Erythroblast (primary cell): Measurements from ENCODE around the gene PDCD10.

Experiments used
- DNase-seq, 2 experiments: peaks; one replicate each; lab custom pipeline; 2025; lab: John Stamatoyannopoulos, UW
- GATA1 ChIP-seq: IDR thresholded peaks from 2 replicates; pipeline ENCODE4 v1.6.1; 2011; ENCODE audit warnings: low read depth, mild to moderate bottlenecking, control low read depth, low read length, moderate library complexity
- POLR2A ChIP-seq: IDR thresholded peaks from 2 replicates; pipeline ENCODE4 v1.6.1; 2011; ENCODE audit warnings: mild to moderate bottlenecking, low read length

PDCD10 gene

GRCh38 chr3:167734498-167735232, at the start of gene PDCD10:
PDCD10 (minus strand) TSS chr3:167734892; CDS start chr3:167720157, 14,735 bp downstream.
- peak; percentile 82 for TF ChIP-seq POLR2A
- no peak for TF ChIP-seq GATA1
- DNase-seq: peak; percentile 98

GRCh38 chr3:167783781-167784180, 49.1 kb upstream of the PDCD10 start:
- no peak for TF ChIP-seq GATA1
- no peak for TF ChIP-seq POLR2A
- no peak for DNase-seq

DNA sequence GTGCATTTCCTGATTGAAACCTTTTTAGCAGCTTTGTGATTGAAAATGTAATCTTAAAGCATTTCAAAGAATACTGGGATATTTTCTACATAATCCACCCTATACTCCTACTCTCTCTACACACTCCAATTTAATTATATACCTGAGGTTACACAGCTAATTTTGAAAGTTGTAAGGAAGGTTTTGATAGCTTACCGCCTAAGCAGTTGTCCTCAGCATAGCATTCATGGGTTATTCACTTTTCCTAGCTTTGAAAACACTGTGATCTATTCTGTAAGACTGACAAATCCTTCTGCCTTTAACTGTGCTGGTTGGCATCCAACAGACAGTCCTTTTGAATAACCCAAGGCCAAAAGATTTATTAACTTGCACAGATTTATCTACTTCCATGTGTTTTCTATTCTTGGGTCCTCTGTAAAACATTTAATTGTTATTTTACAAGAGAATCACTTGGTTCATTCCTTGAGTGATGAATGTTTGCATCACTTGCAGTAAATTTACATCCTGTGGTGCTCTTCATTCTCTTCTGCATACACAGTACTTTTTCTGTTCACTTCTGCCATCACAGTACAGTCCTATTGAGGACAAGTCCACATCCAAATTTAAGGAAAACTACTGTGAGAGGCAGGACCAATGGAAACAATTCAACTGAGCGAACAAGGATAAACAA, 45.7 kb upstream of the PDCD10 start:
- DNase-seq: no peak
- TF ChIP-seq GATA1 (no peak), POLR2A (no peak)

DNA sequence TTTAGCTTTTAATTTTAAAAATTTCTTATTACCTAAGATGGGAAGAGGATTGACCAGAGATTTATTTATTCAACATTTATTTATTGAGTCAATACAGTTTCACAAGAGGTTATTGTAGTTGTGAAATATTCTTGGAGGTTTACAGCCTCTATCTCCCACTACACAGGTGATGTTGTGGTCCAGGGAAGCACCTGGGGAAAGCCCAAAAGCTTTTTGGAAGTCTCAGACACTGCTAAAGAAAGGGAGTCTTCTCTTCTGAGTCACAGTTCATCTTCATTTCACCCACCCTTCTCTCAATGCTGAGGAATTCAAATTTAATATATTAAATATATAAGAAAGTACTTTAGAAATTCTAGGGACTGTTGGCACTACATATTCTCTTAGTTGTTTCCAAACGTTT, 42.7 kb upstream of the PDCD10 start:
- TF ChIP-seq GATA1 (no peak), POLR2A (no peak)
- no peak for DNase-seq

DNA sequence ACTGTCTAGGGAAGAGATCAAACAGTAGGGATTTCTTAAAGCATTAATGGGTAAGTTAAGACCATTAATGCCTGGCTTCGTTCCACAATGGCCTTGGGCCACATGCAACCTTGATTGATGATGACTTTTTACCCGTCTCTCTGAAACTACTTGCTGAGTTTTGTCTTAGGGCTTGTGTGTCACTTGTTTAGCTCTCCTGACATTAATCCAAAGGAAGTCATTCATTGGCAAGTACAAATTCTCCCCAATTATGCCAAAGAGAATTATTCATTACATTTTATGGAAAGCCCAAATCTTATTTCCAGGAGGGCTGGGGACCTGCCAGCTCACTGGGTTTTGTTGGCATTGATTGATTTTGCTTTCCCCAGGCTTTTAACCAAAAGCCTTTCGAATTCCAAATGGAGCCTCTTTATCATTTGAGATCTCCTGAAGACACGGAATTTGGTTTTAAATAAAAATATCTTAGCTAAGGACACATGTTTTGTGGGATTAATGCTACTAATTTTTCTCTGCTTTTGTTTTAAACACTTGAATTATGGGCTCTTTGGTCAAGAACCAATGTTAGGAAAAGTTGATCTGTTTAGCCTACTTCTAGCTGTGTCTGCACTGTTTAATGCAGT, 41.5 kb upstream of the PDCD10 start:
- no peak for TF ChIP-seq POLR2A
- DNase-seq: no peak

DNA sequence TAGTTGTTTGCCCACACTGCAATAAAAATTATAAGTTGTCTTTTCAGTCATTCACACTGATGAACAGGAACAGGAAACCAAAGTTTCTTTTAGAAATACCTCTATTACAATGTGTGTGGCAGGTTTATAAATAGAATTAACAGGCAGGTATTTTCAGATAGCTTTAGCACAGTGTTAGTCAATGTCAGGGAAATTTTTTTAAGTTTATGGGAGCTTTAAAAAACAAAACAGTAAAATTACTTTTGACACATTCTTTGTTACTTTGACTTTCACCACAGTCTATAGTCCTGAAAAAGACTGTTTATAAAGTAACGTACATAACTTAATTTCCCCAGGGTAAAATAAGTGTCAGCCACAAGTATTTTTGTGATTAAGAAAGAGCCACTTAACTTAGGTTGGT, 38.9 kb upstream of the PDCD10 start:
- DNase-seq: no peak
- TF ChIP-seq POLR2A (no peak), GATA1 (no peak)

GRCh38 chr3:167772992-167773391, 38.3 kb upstream of the PDCD10 start:
- no peak for DNase-seq
- TF ChIP-seq POLR2A (no peak), GATA1 (no peak)

GRCh38 chr3:167762296-167762695, 27.6 kb upstream of the PDCD10 start:
- TF ChIP-seq GATA1: no peak
- TF ChIP-seq POLR2A: no peak
- no peak for DNase-seq

- TF ChIP-seq GATA1 (no peak), POLR2A (no peak)
- no peak for DNase-seq
Observed at GRCh38 chr3:167761302-167761701, 26.6 kb upstream of the PDCD10 start.

GRCh38 chr3:167754049-167754448, 19.4 kb upstream of the PDCD10 start:
- TF ChIP-seq POLR2A (no peak), GATA1 (no peak)
- no peak for DNase-seq

GRCh38 chr3:167750272-167750971, 15.7 kb upstream of the PDCD10 start:
- peak; percentile 17 to 37 for DNase-seq
- no peak for TF ChIP-seq POLR2A
- TF ChIP-seq GATA1: no peak

GRCh38 chr3:167749728-167750127, 15.0 kb upstream of the PDCD10 start:
- no peak for DNase-seq
- no peak for TF ChIP-seq POLR2A
- no peak for TF ChIP-seq GATA1

GRCh38 chr3:167749209-167749608, 14.5 kb upstream of the PDCD10 start:
- DNase-seq: no peak
- no peak for TF ChIP-seq GATA1
- TF ChIP-seq POLR2A: no peak

- TF ChIP-seq GATA1 (no peak), POLR2A (no peak)
- DNase-seq: no peak
Observed at GRCh38 chr3:167743799-167744198, 9.1 kb upstream of the PDCD10 start.
